ENCODE measurements around the gene ASXL1. TPM values are rescaled to one million over a fixed set of nuclear protein-coding genes. Genes with fewer than 3 reads are reported as not detected.

ASXL1 gene
- polyA plus RNA-seq, 2 of the 4 experiments (the other 2 are of a cell fraction) = 35.7 to 36.0 TPM

DNA sequence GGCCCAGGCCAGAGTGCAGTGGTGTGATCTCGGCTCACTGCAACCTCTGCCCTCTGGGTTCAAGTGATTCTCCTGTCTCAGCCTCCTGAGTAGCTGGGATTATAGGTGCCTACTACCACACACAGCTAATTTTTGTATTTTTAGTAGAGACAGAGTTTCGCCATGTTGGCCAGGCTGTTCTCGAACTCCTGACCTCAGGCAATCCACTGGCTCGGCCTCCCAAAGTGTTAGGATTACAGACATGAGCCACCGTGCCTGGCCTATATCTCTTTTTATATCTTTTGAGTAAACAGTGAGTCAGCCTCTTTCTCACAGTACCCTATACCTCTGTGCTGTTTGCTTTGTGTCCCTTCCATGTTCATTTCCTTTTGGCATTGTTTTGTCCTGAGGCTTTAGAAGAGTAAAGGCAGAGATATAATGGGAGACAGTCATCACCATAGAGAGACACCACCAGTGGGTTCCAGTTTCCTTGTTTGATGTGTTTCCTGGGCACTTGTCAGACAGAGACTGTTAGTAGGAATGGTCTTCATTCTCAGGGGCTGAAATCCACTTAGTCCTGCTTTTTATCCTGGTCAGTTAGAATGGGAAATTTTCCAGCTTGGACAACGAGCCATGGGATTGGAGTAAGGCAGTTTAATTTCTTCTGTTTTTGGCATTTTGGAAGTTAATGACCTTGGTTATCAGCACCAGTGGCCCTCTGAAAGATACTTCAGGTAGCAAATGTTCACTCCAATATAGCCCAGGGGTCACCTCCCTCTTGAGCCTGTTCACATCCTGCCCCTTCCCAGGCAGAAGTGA lies 32.2 kb upstream of the ASXL1 start (continued):
- no peak for TF ChIP-seq CHD2 (IDR thresholded peaks at IDR 0.05; ENCODE audit: low read length, partially characterized antibody)
- no peak for TF ChIP-seq RARB (CRISPR knock-in tag; IDR thresholded peaks at IDR 0.05)
- TF ChIP-seq, protein P1, sequence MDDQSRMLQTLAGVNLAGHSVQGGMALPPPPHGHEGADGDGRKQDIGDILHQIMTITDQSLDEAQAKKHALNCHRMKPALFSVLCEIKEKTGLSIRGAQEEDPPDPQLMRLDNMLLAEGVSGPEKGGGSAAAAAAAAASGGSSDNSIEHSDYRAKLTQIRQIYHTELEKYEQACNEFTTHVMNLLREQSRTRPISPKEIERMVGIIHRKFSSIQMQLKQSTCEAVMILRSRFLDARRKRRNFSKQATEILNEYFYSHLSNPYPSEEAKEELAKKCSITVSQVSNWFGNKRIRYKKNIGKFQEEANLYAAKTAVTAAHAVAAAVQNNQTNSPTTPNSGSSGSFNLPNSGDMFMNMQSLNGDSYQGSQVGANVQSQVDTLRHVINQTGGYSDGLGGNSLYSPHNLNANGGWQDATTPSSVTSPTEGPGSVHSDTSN (IDR thresholded peaks at IDR 0.05) = no peak
- TF ChIP-seq, protein P2, sequence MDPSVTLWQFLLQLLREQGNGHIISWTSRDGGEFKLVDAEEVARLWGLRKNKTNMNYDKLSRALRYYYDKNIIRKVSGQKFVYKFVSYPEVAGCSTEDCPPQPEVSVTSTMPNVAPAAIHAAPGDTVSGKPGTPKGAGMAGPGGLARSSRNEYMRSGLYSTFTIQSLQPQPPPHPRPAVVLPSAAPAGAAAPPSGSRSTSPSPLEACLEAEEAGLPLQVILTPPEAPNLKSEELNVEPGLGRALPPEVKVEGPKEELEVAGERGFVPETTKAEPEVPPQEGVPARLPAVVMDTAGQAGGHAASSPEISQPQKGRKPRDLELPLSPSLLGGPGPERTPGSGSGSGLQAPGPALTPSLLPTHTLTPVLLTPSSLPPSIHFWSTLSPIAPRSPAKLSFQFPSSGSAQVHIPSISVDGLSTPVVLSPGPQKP (IDR thresholded peaks at IDR 0.05; ENCODE audit: low read depth, low read length) = no peak
- no peak for TF ChIP-seq ZFP36 (IDR thresholded peaks at IDR 0.05; ENCODE audit: borderline replicate concordance, partially characterized antibody)
- TF ChIP-seq HEYL (CRISPR knock-in tag; IDR thresholded peaks at IDR 0.05) = no peak
- no peak for TF ChIP-seq MAFK (IDR thresholded peaks at IDR 0.05; ENCODE audit: partially characterized antibody)
- no peak for TF ChIP-seq HDAC2 (IDR thresholded peaks at IDR 0.05)
- TF ChIP-seq PHF8 (IDR thresholded peaks at IDR 0.05; ENCODE audit: borderline replicate concordance, low read depth) = no peak
- no peak for TF ChIP-seq EHF (CRISPR knock-in tag; IDR thresholded peaks at IDR 0.05)
- TF ChIP-seq JUNB (IDR thresholded peaks at IDR 0.05) = peak; percentile 56; the same call in 1 of the 2 replicates
- TF ChIP-seq HOXB13 (CRISPR knock-in tag; IDR thresholded peaks at IDR 0.05; ENCODE audit: low read depth) = no peak
- TF ChIP-seq CHD4 (IDR thresholded peaks at IDR 0.05; ENCODE audit: borderline replicate concordance) = peak; percentile 76; the same call in 1 of the 2 replicates
- no peak for TF ChIP-seq FOXS1 (CRISPR knock-in tag; IDR thresholded peaks at IDR 0.05)
- TF ChIP-seq RAD21 (conservative IDR thresholded peaks at IDR 0.05 in 1 of 2, IDR thresholded peaks at IDR 0.05 in 1 of 2) = no peak
- TF ChIP-seq ZNF302 (CRISPR knock-in tag; IDR thresholded peaks at IDR 0.05) = no peak
- TF ChIP-seq, protein P3, sequence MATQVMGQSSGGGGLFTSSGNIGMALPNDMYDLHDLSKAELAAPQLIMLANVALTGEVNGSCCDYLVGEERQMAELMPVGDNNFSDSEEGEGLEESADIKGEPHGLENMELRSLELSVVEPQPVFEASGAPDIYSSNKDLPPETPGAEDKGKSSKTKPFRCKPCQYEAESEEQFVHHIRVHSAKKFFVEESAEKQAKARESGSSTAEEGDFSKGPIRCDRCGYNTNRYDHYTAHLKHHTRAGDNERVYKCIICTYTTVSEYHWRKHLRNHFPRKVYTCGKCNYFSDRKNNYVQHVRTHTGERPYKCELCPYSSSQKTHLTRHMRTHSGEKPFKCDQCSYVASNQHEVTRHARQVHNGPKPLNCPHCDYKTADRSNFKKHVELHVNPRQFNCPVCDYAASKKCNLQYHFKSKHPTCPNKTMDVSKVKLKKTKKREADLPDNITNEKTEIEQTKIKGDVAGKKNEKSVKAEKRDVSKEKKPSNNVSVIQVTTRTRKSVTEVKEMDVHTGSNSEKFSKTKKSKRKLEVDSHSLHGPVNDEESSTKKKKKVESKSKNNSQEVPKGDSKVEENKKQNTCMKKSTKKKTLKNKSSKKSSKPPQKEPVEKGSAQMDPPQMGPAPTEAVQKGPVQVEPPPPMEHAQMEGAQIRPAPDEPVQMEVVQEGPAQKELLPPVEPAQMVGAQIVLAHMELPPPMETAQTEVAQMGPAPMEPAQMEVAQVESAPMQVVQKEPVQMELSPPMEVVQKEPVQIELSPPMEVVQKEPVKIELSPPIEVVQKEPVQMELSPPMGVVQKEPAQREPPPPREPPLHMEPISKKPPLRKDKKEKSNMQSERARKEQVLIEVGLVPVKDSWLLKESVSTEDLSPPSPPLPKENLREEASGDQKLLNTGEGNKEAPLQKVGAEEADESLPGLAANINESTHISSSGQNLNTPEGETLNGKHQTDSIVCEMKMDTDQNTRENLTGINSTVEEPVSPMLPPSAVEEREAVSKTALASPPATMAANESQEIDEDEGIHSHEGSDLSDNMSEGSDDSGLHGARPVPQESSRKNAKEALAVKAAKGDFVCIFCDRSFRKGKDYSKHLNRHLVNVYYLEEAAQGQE (IDR thresholded peaks at IDR 0.05) = no peak
- no peak for TF ChIP-seq NPAS2 (CRISPR knock-in tag; IDR thresholded peaks at IDR 0.05; ENCODE audit: borderline replicate concordance)
- TF ChIP-seq HOXA7 (CRISPR knock-in tag; IDR thresholded peaks at IDR 0.05) = no peak
- TF ChIP-seq MYC (IDR thresholded peaks at IDR 0.05; ENCODE audit: borderline replicate concordance, low read length) = no peak

DNA sequence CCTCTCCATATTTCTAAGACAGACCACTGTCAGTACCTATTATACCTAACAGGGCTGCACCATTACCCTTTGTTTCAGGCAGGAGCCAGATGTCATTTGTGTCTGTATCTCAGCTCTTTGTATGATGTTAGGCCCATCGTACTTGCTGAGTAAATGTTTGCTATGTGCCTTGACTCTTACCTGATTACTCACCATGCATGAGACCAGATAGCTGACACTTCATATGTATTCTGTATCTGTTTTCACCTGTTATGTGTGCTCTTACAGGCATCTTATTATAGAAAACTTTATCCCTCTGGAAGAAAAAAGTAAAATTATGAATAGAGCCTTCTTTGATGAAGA lies 31.7 kb upstream of the ASXL1 start:
- H3K4me2 ChIP-seq = peak overlapping the region; percentile 66
- H3K9me3 ChIP-seq = no peaks in the 10 kb centered on the region
- peak in 1 of 2 experiments; percentile 36 for DNase-seq (ENCODE audit: low read depth in 1 of 2, low spot score in 1 of 2)
- WGBS (ENCODE audit: missing lambda C conversion rate) = 3% methylated on average over 1 of the region's 1 CpG
- FAIRE-seq = no peak
- ATAC-seq = peak; percentile 70 to 85
- CTCF ChIA-PET = interaction anchor here (0.7 to 4.5 kb wide), 3 partner anchors 11 to 31 kb away, joined by 3 to 25 read pairs (median 3); partner anchors contain the start of gene ASXL1
- no peak overlapping the region for H3K4me3 ChIP-seq
- peaks cover 22% of the 10 kb centered on the region for H3K4me1 ChIP-seq
- H3K27ac ChIP-seq = peak overlapping the region; percentile 63 to 79
- POLR2A ChIA-PET = interaction anchor here (1.1 kb wide), 1 partner anchor 31 kb away, joined by 5 read pairs; no protein-coding TSS in a partner anchor
- TF ChIP-seq CHD4 (IDR thresholded peaks at IDR 0.05; ENCODE audit: borderline replicate concordance) (no peak), CBX8 (IDR thresholded peaks at IDR 0.05) (no peak), KDM5A (IDR thresholded peaks at IDR 0.05) (no peak), ESRRA (IDR thresholded peaks at IDR 0.05; ENCODE audit: borderline replicate concordance, low read length) (no peak), SMC3 (IDR thresholded peaks at IDR 0.05) (no peak), EHMT2 (IDR thresholded peaks at IDR 0.05; ENCODE audit: low read depth) (no peak), RCOR1 (IDR thresholded peaks at IDR 0.05; ENCODE audit: low read depth, low read length) (no peak), PHF8 (IDR thresholded peaks at IDR 0.05; ENCODE audit: borderline replicate concordance, low read depth) (no peak), CBX2 (IDR thresholded peaks at IDR 0.05; ENCODE audit: borderline replicate concordance, low read depth) (no peak), EP300 (IDR thresholded peaks at IDR 0.05) (no peak), JUN (IDR thresholded peaks at IDR 0.05) (no peak), ZNF302 (CRISPR knock-in tag; IDR thresholded peaks at IDR 0.05) (no peak), RNF2 (IDR thresholded peaks at IDR 0.05; ENCODE audit: borderline replicate concordance, low read depth) (no peak), POLR2A (IDR thresholded peaks at IDR 0.05; ENCODE audit: low read length) (no peak), CHD2 (IDR thresholded peaks at IDR 0.05; ENCODE audit: low read length, partially characterized antibody) (no peak)
- TF ChIP-seq, protein P1 (IDR thresholded peaks at IDR 0.05) = no peak
